Mucosa of gallbladder (tissue), 1 donor: Measurements from ENCODE around the gene IGSF9B. TPM values are rescaled to one million over a fixed set of nuclear protein-coding genes. Genes with fewer than 3 reads are reported as not detected.

ENCODE experiments used
- DNase-seq: peaks from one replicate; pipeline ENCODE4 v3.0.0-alpha.2; 2020; ENCODE audit warnings: low spot score
- total RNA-seq: library from RNA; stranded (reverse); gene quantifications from one replicate; pipeline ENCODE4 v1.2.1, GENCODE V29; 2021
- donor health status: DM: no; HTN: no; CAD: no.

The IGSF9B gene
- total RNA-seq, 1 donor from 2014 or later, result 30.3 TPM

DNA sequence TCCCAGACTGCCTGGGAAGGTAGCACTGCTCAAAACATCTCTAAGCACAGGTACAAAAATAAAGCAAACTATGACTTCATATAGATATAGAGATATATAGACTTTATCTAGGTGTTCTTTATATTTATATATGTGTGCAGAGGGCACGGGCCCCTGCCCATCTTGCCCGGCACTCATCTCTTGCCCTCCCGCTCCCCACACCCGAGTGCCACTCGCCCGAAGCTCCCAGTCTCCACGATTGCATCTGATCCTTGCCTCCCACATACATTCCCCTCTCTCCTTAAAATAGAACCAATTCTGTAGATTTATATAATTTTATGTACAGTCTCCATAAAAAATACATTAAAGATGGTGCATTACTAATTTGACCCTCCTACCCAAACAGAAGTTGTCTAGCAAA, 55.5 kb downstream of the IGSF9B start:
- no peak for DNase-seq

DNA sequence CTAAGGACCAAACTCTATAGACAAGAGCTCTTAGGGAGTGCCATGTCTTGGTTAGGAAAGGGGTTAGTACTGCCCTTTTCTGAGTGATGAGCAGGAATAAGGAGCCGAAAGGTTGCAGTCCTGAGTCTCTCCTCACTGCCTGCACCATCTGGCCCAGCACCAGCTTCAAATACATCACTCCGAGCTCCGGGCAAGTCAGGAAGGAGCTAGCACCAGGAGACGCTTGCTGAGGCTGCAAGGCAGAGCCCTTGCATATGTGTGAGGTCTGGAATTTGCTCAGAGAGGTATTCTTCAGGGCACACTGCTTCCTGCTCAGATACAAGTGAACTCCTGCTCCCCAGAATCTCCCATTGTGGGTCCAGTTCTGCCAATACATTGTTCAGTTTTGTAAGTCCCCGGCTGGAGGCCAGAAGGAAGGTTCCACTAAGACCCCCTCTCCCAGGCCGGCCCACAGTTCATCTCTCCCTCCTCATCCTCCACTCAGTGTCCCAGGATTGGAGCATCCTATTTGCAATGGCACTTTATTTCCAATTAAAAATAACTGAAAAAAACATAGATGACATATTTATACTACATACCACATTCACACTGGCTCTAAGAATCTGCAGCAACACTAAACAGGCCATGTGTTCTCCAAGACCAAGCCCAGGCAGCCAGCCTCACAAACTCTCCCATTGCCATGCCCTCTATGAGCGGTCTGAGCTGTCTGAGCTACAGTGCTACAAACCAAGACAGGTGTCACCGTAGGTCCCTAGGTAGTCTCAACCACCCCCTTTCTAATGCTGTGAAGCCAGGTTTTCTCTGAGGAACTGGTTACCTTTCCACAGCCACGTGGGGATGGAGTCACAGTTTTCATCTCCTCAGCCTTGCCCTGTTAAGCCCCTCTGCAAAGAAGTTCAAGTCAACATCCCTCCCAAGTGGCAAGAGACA, 56.3 kb downstream of the IGSF9B start:
- DNase-seq, result no peak

DNA sequence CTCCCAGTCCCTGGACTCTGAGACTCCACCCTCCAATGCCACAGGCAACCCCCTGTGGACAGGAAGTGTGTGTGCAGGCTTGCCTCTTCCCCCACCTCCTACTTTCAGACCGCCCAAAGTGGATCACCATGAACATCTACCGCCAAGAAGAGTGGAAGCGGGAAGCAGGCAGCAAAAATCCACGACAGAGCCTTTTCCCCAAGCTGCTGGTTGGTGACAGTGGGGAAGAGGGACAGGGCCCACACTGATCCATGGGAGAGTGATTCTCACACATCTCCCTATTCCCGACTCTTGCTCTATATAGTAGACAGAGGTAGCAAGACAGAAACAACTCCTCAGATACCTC, 58.0 kb downstream of the IGSF9B start:
- DNase-seq, result no peak

DNA sequence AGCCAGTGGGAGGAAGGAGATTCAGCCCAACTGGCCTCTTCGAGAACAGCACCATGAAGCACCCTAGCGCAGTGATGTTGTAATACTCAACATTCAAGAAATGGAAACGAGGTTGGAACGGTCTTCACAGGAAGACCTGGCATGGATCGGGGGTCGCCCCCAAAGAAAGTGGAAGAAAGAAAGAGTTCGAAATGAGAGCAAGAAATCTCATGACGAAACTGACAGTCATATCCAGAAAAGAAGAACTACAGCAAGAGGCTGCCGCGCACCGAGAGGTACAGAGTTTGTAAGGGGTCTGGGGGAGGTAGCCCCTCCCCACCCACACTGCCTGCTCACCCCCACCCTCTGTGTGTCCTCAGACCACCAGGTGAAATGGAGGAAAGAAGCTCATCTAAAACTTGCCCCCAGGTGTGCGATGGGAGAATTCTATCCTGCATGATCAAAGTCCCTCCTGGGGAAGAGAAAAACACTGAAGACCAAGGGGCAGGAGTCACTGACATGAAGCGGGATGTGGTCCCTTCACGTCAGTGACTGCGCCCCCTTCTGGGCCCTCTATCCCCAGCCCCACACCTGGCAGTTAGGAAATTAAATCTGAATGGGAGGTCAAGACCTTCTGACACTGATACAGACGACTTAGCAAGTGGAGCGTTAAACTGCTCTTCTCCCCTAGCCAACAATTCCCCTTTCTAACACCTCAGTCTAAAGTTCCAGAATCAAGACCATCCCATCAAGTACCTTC, 58.6 kb downstream of the IGSF9B start:
- no peak for DNase-seq

DNA sequence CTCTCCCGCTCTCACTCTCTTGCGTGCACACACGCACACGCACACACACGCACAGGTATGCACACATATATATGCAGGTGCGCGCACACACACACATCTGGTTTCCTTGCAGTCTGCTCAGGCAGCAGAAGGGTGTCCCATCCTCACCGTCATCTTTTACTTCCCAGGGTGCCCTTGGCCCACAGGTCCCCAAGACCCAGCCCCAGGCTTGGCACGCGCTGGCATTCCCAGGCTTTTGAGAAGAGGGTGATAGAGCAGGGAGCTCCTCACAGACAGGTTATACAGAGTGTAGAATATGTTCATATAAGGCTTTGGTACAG, 59.5 kb downstream of the IGSF9B start:
- DNase-seq, result no peak

DNA sequence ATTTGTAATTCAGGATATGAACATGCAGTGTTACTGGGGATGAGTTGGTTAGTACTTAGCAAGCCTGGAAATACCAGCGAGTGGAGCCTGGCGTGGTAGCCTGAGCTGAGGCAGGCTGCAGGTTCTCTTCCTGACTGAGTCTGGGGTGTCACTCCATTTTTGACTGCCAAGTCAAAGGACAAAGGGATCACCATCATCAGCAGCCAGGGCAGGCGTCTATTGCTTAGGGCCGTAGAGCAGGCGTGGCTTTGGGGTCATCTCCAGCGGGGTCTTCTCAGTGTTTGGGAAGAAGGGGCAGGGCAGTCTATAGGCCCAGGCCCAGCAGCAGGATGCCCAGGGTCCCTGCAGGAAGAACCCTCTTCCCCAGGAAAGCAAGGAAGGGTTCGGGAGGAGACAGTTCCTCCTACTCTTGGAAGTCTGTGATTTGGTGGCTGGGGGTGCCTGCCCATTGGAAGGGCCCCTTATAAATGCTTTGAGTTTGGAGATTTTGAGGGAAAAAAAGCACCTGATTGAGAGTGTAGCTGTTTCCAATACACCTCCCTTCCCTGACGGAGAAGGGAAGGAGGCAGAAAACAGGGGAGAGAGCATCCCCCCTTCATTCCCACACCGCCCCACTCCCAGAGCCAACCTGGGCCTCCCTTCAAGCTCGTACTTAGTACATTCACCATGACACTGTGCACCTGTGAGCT, 60.0 kb downstream of the IGSF9B start:
- no peak for DNase-seq

DNA sequence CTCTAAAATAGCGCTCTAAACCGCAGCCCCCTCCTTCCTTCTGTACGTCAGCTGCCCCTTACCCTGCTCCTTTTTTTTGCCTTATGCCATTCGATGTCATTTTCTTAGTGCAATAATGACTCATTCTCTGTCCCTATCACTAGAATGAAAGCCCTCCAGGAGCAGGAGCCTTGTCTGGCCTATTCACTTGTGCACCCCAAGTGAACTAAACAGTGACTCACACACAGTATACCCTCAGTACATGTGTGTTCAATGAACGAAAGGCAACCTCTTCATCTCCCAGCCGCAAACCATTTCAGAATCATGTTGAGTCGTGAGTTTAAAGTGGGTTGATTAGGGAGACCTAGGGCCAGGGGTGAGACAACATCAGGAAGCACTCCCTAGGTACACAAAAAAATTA, 60.7 kb downstream of the IGSF9B start:
- DNase-seq, result no peak

DNA sequence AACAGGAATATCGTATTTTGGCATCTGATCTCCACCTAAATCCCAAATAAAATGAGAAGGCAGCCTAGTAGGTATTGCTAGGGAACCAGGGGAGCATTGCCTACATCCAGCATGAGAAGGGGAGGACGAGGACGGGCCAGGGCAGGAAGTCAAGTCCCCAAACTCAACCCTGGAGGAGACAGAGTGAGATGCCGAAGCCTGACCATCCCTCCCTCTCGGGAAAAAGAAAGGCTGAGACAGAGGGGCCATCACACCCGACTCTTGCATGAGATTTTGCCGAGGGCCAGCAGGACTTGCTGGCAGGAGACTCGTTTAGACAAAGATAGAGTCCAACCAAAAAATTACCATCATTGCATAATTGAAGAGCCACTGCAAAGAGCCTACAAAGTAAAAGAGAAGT, 61.2 kb downstream of the IGSF9B start:
- no peak for DNase-seq

DNA sequence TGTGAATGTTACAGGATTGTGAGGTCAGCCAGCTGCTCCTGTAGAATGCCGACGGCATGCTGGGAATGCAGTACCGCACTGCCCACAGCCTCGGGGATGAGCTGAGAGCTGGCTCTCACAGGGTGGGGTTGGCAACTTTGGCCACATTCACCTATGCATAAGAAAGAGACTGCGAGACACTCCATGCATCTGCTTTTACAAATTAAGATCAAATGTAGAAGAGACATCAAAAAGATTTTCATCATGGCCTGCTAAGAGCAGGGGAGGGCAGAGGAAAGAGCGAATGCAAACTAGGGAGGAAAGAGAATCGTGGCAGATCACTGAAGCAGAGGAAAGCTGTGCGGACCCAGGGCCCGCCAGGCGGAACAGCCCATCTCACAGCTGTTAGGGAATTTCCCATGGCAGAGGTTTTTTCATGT, 61.7 kb downstream of the IGSF9B start:
- DNase-seq, result no peak

DNA sequence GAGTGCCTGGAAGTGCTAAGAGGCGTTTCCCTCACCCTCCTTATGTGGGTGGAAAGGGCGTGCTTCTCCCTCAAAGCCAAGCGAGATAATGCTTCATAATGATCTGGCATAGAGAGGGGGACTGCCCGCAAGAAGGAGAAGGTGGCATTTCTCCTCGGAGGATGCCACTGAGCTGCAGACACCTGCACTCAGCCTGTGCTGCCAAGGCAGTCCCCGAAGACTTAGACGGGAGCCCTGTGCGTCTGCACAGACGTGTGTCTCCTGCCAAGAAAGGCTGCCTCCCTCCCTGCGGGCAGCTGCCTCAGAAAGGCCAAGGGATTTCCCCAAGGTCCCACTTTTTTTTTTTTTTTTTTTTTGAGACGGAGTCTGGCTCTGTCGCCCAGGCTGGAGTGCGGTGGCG, 63.4 kb downstream of the IGSF9B start:
- no peak for DNase-seq

DNA sequence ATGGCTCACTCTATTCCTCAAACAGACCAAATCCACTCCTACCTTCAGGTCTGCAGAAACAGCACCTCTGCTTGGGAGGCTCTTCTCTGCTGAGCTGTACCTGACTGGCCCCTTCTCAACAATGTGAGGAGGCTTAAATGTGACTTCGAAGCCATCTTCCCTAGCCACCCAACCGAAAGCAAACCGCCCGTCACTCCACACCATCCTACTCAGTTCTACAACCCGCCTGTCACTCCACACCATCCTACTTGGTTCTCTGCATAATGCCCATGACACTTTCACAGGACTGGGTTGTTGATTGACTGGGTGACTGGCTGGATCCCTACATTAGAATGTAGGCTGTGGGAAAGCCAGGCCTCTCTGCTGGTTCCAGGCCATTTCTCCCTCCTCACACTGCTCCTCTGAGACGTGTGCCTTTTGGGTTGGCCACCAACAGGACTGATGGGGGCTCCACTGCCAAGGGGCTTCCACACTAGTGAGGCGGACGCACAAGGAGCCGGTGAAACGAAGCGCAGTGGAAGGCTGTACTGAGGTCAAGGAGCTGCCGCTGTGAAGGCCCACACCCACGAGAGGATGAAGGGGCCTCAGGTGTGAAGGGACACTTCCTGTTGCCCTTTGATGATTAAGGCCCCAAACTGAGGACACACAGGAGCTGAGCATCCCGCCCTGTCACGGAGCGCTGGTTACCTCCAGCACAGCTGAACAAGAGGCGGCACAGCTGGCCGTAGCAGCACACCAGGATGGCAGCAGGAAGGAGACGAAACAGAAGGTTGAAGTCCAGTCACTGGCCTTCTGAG, 64.0 kb downstream of the IGSF9B start:
- DNase-seq, result peak; percentile 16

DNA sequence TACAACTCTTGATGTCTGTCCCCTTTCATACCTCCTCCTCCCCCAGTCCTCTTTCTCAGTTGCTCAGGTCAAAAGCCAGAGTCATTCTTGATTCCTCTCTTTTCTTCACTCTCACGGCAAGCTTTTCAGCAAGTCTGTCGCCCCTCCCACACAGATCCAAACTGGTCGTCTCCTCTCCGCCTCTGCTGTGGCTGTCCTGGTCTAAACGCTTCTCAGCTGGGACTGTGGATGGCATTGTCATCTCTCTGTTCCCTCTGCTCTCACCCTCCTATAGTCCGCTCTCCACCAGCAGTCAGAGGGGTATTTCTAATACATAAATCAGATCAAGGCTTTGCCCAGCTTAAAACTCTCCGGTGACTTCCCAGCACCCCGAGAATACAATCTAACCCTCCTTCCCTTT, 64.6 kb downstream of the IGSF9B start:
- DNase-seq, result no peak

DNA sequence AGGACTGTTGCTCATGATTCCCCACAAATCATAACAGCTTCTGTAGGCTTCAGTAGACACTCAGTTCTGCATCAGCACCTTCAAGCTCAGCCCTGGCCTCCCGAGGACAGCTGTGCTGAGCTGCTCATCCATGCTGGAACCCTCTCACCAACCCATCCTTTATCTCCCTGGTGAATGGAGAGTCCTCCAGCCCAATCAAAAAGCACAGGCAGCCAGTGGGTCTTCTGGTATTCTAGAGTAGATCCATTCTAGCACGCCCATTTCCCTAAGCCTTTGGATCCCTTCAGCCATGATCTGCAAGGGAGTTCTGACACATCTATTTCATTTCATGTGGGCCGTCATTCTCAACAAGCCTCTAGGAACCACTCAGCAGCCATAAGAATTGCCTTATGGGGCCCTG, 66.9 kb downstream of the IGSF9B start:
- no peak for DNase-seq

DNA sequence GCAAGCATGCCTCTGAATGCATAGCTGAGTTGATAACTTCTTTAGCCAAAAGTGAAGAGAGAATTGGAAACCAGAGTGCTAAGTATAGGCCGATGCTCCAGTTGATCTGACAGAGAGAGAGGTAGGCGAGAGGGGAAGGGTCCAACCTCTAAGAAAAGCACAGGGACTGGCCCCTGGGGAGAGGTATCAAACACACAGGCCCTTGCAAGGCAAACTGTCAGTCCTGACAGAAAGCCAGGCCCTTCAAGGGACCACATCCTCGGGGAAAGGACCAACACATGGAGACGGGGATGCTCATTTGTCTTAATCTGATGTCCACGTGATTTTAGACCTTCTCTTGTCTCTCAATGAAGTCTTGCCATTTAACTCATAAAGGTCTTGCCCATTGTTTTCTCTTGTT, 67.6 kb downstream of the IGSF9B start:
- no peak for DNase-seq

DNA sequence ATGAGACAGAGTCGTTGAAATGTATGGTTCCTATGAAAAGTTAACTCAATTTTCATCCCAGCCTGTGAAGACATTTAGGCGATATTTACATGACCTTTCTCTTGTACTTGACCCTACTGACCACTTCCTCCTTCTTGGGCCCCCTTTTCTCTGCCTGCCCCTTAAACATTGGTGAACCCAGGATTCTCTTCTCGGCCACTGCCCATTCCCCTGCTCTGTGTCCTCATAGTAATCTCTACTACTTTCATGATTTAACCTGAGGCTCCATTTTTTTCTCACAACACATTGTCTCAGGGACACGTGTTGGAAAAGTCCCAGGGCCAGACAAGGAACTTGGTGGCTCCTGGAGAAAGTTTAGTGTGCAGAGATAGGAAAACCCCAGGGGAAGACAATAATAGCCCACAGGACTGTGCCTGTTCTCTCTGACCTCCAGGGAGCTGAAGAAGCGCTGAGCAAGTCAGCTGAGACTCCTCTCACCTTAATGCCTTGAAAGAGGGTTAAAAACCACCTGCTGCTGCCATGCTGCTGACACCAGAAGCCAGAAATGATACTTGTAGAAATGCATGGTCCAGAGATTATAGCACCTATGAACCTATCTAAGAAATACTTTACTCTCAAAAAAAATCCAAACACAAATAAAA, 69.0 kb downstream of the IGSF9B start:
- DNase-seq, result no peak

DNA sequence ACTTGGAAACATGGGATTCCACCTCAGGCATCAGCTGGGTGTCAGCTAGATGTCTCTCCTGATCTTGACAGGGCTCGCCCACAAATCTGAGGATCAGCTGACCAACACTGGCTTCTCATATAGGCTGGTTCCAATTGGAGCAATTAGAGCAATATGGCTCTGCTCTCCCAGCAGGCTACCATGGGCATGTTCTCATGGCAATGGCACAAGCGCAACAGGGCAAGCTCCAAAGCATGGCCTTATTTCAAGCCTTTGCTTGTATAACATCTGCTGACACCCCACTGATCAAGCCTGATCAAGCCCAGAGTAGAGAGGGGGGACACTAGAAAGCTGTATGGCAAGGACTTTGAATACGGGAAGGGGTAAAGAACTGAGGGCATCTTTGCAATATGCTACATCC, 70.7 kb downstream of the IGSF9B start:
- DNase-seq, result no peak

DNA sequence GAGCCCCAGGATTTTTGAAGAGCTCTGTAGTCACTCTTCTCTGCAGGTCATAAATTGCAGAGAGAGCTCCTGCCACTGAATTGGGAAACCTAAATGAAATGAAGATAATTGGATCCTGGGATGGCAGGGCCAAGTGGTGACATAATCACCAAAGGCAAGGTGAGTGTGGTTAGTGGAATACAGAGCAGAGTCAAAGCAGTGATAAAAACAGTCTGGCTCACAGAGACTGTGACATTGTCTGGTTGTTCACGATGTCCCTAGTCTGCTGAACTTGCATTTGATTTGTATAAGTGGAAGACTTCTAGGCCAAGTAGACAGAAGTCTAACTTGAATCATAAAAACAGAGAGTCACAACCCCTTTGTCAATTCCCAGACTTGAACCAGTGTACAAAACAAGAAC, 84.6 kb downstream of the IGSF9B start:
- DNase-seq, result no peak

DNA sequence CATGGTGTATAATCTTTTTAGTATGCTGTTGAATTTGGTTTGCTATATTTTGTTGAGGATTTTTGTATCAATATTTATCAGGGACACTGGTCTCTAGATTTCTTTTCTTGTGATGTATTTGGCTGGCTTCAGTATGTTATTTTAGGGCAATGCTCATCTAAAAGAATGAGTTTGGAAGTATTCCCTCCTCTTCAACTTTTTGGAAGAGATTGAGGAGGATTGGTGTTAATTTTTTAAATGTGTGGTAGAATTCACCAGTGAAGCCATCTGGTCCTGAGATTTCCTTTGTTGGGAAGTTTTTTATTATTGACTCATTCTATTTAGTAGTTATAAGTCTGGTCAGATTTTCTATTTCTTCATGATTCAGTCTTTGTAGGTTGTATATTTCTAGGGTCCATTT, 89.3 kb downstream of the IGSF9B start:
- DNase-seq, result no peak

DNA sequence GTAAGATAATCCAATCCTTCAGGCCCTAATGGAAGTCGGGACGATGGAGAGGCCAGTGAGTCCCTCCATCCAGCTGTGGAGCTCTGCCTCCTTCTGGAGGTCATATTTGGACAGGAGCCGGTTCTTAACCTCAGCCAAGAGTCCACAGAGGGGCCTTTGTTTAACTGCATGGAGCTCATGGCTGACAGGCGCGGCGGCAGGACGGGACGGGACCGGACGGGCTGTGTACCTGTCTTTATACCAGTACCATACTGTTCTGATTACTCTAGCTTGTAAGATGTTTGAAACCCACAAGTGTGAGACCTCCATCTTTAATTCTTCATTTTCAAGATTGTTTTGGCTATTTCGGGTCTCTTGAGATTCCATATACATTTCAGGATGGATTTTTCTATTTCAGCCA, 91.3 kb downstream of the IGSF9B start:
- DNase-seq, result no peak

DNA sequence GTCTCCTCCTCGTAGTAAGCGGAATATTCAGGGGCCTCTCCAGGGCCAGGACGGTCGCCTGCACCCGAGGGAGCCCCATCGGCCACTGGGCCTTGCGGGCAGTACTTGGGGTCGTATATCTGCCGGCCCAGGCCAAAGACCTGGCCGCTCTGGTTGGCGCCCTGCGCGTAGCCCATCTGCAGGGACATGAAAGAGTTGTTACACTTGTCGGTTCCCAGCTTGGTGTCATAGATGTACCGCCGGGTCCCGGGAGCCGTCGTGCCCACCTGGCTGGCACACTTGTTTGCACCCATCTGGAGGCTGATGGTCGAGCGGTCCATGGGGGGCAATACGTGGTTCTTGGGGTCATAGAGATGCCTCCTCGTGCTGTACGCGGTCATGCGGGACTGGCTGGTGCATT, 92.0 kb downstream of the IGSF9B start:
- no peak for DNase-seq

DNA sequence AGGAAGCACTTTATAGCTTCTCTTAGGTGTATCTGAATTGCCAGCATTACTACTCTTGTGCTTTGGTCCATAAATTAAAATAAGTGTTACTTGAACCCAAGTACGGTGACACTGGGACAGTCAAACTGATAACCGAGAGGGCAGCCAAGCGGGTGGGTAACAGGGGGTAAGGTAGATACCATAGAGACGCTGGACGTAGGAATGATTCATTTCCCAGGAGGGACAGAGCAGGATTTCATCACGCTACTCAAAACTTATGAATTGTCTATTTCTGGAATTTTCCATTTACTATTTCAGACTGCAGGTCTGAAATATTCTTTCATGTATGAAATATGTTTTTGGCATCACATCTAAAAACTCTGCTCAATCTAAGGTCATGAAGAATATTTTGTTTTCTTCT, 96.6 kb downstream of the IGSF9B start:
- DNase-seq, result no peak
